C4-2B (cell line): ENCODE measurements around the gene ALOX5.

Experiments
- H3K27ac ChIP-seq: fragments of 450-650 bp; 2 replicates; pipeline ENCODE4 v1.5.1; 2017
- ZFX ChIP-seq: fragments of 450-650 bp; IDR thresholded peaks from 2 replicates; pipeline ENCODE4 v1.6.1; 2017
- TF ChIP-seq, protein P1 (sequence below): fragments of 450-650 bp; conservative IDR thresholded peaks from 2 replicates; pipeline ENCODE4 v1.5.1; 2017; ENCODE audit warnings: mild to moderate bottlenecking

Gene ALOX5

DNA sequence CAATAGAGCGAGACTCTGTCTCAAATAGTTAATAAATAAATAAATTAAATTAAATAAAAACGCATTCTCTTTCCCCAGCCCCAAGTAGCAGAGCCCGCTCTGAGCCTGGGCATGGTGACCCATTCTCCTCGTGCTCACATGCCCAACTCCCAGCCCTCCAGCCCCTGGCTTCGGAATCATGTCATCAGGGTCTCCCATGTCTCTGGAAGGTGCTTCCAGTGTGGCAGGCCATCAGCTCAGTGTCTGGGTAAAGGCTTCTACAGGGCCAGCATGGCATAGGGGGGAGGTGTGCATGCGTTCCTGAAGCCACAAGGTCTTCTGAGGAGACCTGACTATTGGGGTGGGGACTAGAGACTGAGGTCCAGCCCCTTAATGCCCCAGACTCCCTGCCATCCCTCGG lies 72.8 kb downstream of the ALOX5 start:
- H3K27ac ChIP-seq = no peak overlapping the region
- no peak for TF ChIP-seq ZFX
- TF ChIP-seq, protein P1, sequence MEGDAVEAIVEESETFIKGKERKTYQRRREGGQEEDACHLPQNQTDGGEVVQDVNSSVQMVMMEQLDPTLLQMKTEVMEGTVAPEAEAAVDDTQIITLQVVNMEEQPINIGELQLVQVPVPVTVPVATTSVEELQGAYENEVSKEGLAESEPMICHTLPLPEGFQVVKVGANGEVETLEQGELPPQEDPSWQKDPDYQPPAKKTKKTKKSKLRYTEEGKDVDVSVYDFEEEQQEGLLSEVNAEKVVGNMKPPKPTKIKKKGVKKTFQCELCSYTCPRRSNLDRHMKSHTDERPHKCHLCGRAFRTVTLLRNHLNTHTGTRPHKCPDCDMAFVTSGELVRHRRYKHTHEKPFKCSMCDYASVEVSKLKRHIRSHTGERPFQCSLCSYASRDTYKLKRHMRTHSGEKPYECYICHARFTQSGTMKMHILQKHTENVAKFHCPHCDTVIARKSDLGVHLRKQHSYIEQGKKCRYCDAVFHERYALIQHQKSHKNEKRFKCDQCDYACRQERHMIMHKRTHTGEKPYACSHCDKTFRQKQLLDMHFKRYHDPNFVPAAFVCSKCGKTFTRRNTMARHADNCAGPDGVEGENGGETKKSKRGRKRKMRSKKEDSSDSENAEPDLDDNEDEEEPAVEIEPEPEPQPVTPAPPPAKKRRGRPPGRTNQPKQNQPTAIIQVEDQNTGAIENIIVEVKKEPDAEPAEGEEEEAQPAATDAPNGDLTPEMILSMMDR = no peak

DNA sequence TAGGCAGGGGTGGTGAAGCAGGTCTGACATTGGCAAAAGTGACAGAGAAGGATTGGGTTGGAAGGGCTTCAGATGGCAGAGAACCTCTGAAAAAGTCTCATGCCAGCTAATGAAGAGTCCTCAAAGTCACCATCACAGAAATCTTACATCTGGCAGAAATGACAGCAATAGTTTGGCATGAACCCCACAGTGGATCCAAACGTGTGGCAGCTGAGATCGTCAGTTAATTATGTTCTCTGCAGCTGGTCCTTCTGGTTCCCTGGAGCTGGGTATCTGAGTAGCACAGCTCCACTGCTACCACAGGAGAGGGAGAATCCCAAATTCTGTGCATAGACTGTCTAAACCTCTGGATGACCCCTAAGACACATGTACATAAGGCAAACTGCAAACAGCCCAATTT lies 73.4 kb downstream of the ALOX5 start:
- H3K27ac ChIP-seq = no peak overlapping the region
- no peak for TF ChIP-seq ZFX
- TF ChIP-seq, protein P1 = no peak

DNA sequence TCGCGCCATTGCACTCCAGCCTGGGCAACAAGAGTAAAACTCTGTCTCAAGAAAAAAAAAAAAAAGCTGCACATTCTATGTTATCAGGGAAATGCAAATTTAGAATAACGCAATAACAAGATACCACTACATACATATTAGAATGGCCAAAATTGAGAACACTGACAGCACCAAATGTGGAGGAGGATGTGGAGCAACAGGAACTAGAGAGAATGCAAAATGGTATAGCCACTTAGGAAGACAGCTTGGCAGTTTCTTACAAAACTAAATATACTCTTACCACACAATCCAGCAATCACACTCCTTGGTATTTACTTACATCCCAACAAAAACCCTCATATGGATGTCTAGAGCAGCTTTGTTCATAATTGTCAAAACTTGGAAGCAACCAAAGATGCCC lies 76.8 kb downstream of the ALOX5 start:
- H3K27ac ChIP-seq = no peak overlapping the region
- TF ChIP-seq, protein P1 = no peak
- TF ChIP-seq ZFX = no peak

DNA sequence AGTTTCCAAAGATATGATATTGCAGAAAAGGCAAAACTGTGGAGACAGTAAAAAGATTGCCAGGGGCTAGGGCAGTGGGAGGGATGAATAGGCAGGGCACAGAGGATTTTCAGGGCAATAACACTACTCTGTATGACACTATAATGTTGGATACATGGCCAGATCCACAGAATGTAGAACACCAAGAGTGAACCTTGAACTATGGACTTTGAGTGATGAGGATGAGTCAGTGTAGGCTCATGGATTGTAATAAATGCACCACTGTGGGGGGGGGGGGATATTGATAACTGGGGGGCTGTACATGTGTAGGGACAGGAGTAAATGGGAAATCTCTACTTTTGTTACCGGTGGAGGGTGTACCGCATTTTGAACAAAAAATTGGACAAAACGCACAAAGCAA lies 77.4 kb downstream of the ALOX5 start:
- TF ChIP-seq ZFX = no peak
- TF ChIP-seq, protein P1 = no peak
- no peak overlapping the region for H3K27ac ChIP-seq

DNA sequence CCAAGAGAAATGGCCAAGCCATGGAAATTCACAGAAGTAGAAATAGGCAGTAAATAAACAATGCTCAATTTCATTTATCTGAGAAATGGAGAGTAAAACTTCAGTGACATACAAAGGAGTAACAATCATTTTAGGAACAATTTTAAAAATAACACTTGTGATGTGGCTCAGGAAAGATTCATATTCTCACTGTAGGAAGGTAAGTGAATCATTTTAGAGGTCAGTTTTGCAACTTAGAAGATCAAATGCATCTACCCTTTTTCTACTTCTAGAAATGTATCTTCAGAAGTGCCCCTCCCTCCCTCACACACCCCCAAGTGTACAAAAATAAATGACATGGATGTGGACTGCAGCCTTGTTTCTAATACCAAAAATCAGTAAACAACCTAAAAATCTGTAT lies 78.3 kb downstream of the ALOX5 start:
- no peak for TF ChIP-seq ZFX
- TF ChIP-seq, protein P1 = no peak
- no peak overlapping the region for H3K27ac ChIP-seq

DNA sequence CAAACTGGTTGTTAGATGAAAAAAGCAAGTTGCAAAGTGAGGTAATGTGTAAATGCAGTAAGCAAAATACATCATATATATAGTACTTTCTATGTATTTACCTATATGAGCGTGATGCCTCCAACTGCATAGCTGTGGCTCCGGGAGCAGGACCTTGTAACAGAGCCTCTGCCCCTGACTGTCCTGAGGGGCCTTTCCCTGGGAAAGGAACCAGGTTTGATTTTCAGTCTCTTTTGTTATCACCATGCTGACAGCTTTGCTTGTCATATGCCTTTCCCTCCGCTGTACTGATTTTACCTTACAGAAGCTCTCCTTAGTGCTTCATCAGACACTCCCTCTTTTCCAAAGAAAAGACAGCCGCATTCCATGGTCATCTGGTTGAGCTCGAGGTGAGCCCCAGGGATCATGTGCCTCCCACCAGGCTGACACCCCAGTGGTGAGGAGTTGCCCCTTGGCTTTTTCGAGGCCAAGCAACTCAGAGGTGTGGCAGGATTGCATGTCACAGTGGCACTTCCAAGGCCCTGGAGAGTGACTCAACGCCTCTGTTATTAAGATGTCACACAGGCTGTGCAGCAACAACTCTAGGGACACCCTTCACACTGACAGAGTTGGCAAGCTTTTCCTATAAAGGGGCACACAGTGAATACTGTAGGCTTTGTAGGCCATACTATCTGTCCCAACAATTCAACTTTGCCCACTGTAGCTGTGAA lies 78.9 kb downstream of the ALOX5 start:
- no peak overlapping the region for H3K27ac ChIP-seq
- TF ChIP-seq, protein P1 = no peak
- TF ChIP-seq ZFX = no peak

DNA sequence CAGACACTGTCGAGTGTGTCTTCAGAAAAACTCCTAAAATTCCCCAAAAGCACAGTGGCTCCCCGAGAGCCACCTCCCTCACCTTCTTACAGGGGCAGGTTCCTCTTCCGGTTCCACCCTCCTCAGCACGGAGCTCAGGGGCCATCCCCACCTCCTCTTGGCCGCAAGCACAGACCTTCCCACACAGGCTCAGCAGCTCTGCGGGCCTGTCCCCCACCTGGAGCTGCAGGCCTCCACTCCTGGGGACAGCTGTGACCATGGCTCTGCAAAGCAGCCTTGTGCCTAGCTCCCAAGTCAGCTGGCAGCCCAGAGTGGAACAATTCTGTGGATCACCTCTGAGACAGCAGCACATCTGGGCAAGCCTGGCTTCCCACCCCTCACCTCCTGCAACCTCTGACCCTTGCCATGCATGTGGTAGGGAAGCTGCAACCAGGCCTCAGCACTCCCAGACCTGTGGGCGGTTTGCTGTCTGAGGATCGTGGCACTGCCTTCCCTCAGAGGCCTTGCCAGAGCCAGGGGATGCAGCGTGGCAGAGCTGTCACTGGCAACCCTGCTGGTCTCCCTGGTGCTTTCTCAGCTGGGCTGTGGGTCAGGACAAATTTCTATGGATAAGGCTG lies 79.7 kb downstream of the ALOX5 start:
- no peak overlapping the region for H3K27ac ChIP-seq
- TF ChIP-seq, protein P1 = no peak
